ENCODE results near the gene TMEM225. TPM values are rescaled to one million over a fixed set of nuclear protein-coding genes. Genes with fewer than 3 reads are reported as not detected.

Gene TMEM225
- total RNA-seq, 3 donors from 2014 or later (not counting 1 experiment from before 2014, with no cell fraction given), result not detected

DNA sequence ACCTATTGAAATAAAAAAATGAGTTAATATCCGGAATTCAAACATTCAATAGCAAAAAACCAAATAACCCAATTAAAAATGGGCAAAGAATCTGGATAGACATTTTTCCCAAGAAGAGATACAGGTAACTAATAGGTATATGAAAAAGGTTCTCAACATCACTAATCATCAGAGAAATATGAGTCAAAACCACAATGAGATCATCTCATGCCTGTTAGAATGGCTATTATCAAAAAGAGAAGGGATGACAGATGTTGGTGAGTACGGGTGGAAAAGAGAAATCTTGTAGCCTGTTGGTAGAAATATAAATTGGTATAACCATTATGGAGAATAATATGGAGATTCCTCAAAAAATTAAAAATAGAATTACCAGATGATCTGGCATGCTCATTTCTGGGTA lies 52.4 kb downstream of the TMEM225 start:
- Mint-ChIP-seq H3K4me3 (no peak overlapping the region), H3K27me3 (ENCODE audit: low read depth in 2 of 2) (peaks cover 0 to 3% of the 10 kb centered on the region in 2 donors), H3K27ac (no peak overlapping the region), H3K9me3 (peaks cover 3 to 6% of the 10 kb centered on the region in 2 donors), H3K36me3 (no peaks in the 10 kb centered on the region), H3K4me1 (no peaks in the 10 kb centered on the region)
- no peak overlapping the region for H3K27ac ChIP-seq (ENCODE audit: low read length)
- H3K9me3 ChIP-seq (ENCODE audit: control insufficient read depth, insufficient read depth, low read length), result peaks cover 6% of the 10 kb centered on the region
- H3K27me3 ChIP-seq (ENCODE audit: control insufficient read depth, insufficient read depth, low read length), result peaks cover 2% of the 10 kb centered on the region
- DNase-seq (no peak), ATAC-seq (no peak)
- no peaks in the 10 kb centered on the region for H3K4me1 ChIP-seq (ENCODE audit: control insufficient read depth, insufficient read depth, low read length)
- intact Hi-C loops (cut with micrococcal nuclease), result no loop called here
- WGBS (ENCODE audit: insufficient coverage), result 73% methylated on average over 1 of the region's 2 CpGs
- no peak overlapping the region for H3K4me3 ChIP-seq (ENCODE audit: low read length)
- no peaks in the 10 kb centered on the region for H3K36me3 ChIP-seq (ENCODE audit: control insufficient read depth, insufficient read depth, low read length)
- TF ChIP-seq, protein P1, sequence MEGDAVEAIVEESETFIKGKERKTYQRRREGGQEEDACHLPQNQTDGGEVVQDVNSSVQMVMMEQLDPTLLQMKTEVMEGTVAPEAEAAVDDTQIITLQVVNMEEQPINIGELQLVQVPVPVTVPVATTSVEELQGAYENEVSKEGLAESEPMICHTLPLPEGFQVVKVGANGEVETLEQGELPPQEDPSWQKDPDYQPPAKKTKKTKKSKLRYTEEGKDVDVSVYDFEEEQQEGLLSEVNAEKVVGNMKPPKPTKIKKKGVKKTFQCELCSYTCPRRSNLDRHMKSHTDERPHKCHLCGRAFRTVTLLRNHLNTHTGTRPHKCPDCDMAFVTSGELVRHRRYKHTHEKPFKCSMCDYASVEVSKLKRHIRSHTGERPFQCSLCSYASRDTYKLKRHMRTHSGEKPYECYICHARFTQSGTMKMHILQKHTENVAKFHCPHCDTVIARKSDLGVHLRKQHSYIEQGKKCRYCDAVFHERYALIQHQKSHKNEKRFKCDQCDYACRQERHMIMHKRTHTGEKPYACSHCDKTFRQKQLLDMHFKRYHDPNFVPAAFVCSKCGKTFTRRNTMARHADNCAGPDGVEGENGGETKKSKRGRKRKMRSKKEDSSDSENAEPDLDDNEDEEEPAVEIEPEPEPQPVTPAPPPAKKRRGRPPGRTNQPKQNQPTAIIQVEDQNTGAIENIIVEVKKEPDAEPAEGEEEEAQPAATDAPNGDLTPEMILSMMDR (IDR thresholded peaks at IDR 0.05), result no peak

Other genes with a start within 250 kb of the TMEM225 start
- not detected for gene SCN3B, start 231.0 kb downstream of the TMEM225 start, total RNA-seq
- 10 to 100 TPM in 2 of 3 donors, 1 to 10 TPM in 1; 6.8 to 12.6 (median 10.7) TPM for gene ZNF202, start 144.0 kb downstream of the TMEM225 start, total RNA-seq
- not detected for gene OR6X1, start 131.2 kb downstream of the TMEM225 start, total RNA-seq
- not detected for gene OR6M1, start 79.3 kb downstream of the TMEM225 start, total RNA-seq
- not detected for gene OR8D4, start 16.5 kb upstream of the TMEM225 start, total RNA-seq
- gene OR4D5, start 53.9 kb upstream of the TMEM225 start, total RNA-seq, result not detected
- gene OR6T1, start 58.2 kb upstream of the TMEM225 start, total RNA-seq, result not detected
- gene OR10S1, start 92.1 kb upstream of the TMEM225 start, total RNA-seq, result not detected
- gene OR10G6, start 109.5 kb upstream of the TMEM225 start, total RNA-seq, result not detected
- gene OR10G4, start 127.3 kb upstream of the TMEM225 start, total RNA-seq, result not detected
- gene OR10G9, start 137.3 kb upstream of the TMEM225 start, total RNA-seq, result not detected
- gene OR10G8, start 141.1 kb upstream of the TMEM225 start, total RNA-seq, result not detected
- gene OR10G7, start 155.7 kb upstream of the TMEM225 start, total RNA-seq, result not detected
- 10 to 100 TPM in 2 of 3 donors, 1 to 10 TPM in 1; 9.2 to 12.9 (median 11.8) TPM for gene VWA5A, start 229.8 kb upstream of the TMEM225 start, total RNA-seq

Measured in natural killer cell (primary cell).